ENCODE results near the gene PABPN1L.

DNA sequence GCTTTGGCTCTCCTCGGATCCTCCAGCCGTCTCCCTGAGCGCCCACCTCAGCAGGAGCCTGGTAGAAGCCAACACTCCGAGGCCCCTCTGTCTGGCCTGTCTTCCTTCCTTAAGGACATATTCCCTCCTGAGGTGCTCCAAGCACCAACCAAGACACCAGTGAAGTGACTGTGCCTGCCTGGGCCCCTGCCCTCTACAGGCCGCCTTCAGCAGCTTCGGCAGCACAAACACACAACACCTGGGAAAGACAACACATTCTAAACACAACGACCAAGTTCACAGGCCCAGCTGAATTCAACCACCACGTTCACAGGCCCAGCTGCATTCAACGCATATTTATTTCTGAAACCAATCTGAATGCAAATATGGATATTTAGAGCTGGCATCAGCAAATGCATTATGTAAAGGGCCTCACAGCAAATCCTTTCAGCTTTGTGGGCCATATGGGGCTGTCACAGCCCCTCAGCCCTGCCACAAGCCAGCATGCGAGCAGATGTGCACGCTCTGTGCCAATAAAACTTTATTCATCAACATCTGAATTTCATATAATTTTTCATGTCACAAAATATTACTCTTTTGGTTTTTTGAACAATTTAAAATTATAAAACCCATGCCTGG is 21.9 kb downstream of the PABPN1L start:
- no peak for TF ChIP-seq YY1 (IDR thresholded peaks at IDR 0.05; ENCODE audit: insufficient read depth, insufficient read length)
- no peak for TF ChIP-seq ZNF274 (IDR thresholded peaks at IDR 0.05; ENCODE audit: low read depth, low read length)
